GM23338 (cell line): ENCODE data around the gene ZNF474. TPM values are rescaled to one million over a fixed set of nuclear protein-coding genes. Genes with fewer than 3 reads are reported as not detected.

ENCODE experiments used
- ATAC-seq: fragments of 200-7000 bp; cut with Tn5 transposase; 3 replicates; pipeline ENCODE4 v1.9.1; 2020
- DNase-seq: peaks from one replicate; pipeline ENCODE4 v3.0.0-alpha.2; 2015; ENCODE audit warnings: low spot score
- H2AFZ ChIP-seq: fragments of 200-600 bp; sonication (generic); 2 replicates; pipeline ENCODE4 v1.8.0; 2016; ENCODE audit warnings: antibody characterized with exemption, mild to moderate bottlenecking, moderate library complexity
- H3F3A ChIP-seq: fragments of 200-600 bp; sonication (generic); replicated peaks from 2 replicates; pipeline ENCODE4 v1.8.0; 2017; ENCODE audit warnings: antibody characterized with exemption, mixed run types, low read depth
- H3K27ac ChIP-seq: fragments of 200-600 bp; sonication (generic); 2 replicates; pipeline ENCODE4 v1.6.1; 2016; ENCODE audit warnings: low read depth
- H3K27me3 ChIP-seq: fragments of 200-600 bp; sonication (generic); 2 replicates; pipeline ENCODE4 v1.8.0; 2016; ENCODE audit warnings: mild to moderate bottlenecking, mixed run types, moderate library complexity; ENCODE audit not compliant: insufficient read depth
- H3K36me3 ChIP-seq: fragments of 200-600 bp; sonication (generic); 2 replicates; pipeline ENCODE4 v1.8.0; 2016; ENCODE audit warnings: mild to moderate bottlenecking; ENCODE audit not compliant: insufficient read depth
- H3K4me1 ChIP-seq: fragments of 200-600 bp; sonication (generic); 2 replicates; pipeline ENCODE4 v1.8.0; 2016; ENCODE audit warnings: mild to moderate bottlenecking, moderate library complexity; ENCODE audit not compliant: insufficient read depth
- H3K4me2 ChIP-seq: fragments of 200-600 bp; sonication (generic); 2 replicates; pipeline ENCODE4 v1.7.1; 2017; ENCODE audit warnings: mixed run types
- H3K4me3 ChIP-seq: fragments of 200-600 bp; sonication (generic); 2 replicates; pipeline ENCODE4 v1.6.1; 2016; ENCODE audit warnings: mixed run types
- H3K79me2 ChIP-seq: fragments of 200-600 bp; sonication (generic); replicated peaks from 2 replicates; pipeline ENCODE4 v1.8.0; 2017; ENCODE audit warnings: mild to moderate bottlenecking; ENCODE audit not compliant: insufficient read depth
- H3K9me2 ChIP-seq: fragments of 200-600 bp; sonication (generic); 2 replicates; pipeline ENCODE4 v1.8.0; 2017; ENCODE audit not compliant: insufficient read depth
- H4K20me1 ChIP-seq: fragments of 200-600 bp; sonication (generic); replicated peaks from 2 replicates; pipeline ENCODE4 v1.8.0; 2017; ENCODE audit warnings: mild to moderate bottlenecking; ENCODE audit not compliant: insufficient read depth
- H3K27ac Mint-ChIP-seq: 2 replicates; pipeline ENCODE4 v1.8.0; 2020; ENCODE audit warnings: inconsistent platforms, mild to moderate bottlenecking, moderate library complexity, mixed read lengths
- H3K27me3 Mint-ChIP-seq: 3 replicates; pipeline ENCODE4 v1.8.0; 2022; ENCODE audit warnings: low read depth, mild to moderate bottlenecking, moderate library complexity, mixed read lengths, inconsistent platforms; ENCODE audit not compliant: insufficient read depth, poor library complexity
- H3K36me3 Mint-ChIP-seq: 3 replicates; pipeline ENCODE4 v1.8.0; 2021; ENCODE audit warnings: low read depth, mild to moderate bottlenecking, inconsistent platforms, moderate library complexity, mixed read lengths
- H3K4me1 Mint-ChIP-seq: 3 replicates; pipeline ENCODE4 v1.8.0; 2020; ENCODE audit warnings: mild to moderate bottlenecking, inconsistent platforms, mixed read lengths
- H3K4me3 Mint-ChIP-seq: 3 replicates; pipeline ENCODE4 v1.8.0; 2021; ENCODE audit warnings: moderate library complexity, mild to moderate bottlenecking, inconsistent platforms, mixed read lengths
- H3K9me3 Mint-ChIP-seq: 3 replicates; pipeline ENCODE4 v1.8.0; 2020; ENCODE audit warnings: moderate library complexity, mild to moderate bottlenecking, inconsistent platforms, mixed read lengths
- EZH2phosphoT487 ChIP-seq: fragments of 200-600 bp; sonication (generic); IDR thresholded peaks from one replicate; pipeline ENCODE4 v1.8.1; 2018; ENCODE audit warnings: antibody characterized with exemption; ENCODE audit not compliant: unreplicated experiment
- NANOG ChIP-seq: IDR thresholded peaks from 2 replicates; pipeline ENCODE4 v1.6.1; 2016; ENCODE audit warnings: antibody characterized with exemption, borderline replicate concordance
- POLR2AphosphoS5 ChIP-seq: IDR thresholded peaks from 2 replicates; pipeline ENCODE4 v1.6.1; 2016; ENCODE audit warnings: antibody characterized with exemption, low read depth
- STAT1 ChIP-seq: IDR thresholded peaks from one replicate; pipeline ENCODE4 v1.6.1; 2016; ENCODE audit warnings: antibody characterized with exemption; ENCODE audit not compliant: unreplicated experiment
- polyA plus RNA-seq: library from polyadenylated mRNA; unstranded; fragments of >200 nt; fragmentation: Nextera tagmentation; extraction: Ambion mirVana; gene quantifications from 2 replicates; pipeline ENCODE4 v1.2.1, GENCODE V29; 2016
- total RNA-seq: library from RNA; depleted of rRNA; stranded (reverse); fragments of >200 nt; shearing (Covaris generic); gene quantifications from 2 replicates; pipeline ENCODE4 v1.2.3, GENCODE V29; 2014
- TF ChIP-seq, protein P1 (sequence below): IDR thresholded peaks from one replicate; pipeline ENCODE4 v1.6.1; 2018; ENCODE audit warnings: antibody characterized with exemption; ENCODE audit not compliant: unreplicated experiment
- TF ChIP-seq, protein P2 (sequence below), 2 experiments: fragments of 200-600 bp in 1 of 2; sonication (generic) in 1 of 2; conservative IDR thresholded peaks; 2 replicates each; pipeline versions ENCODE4 v1.5.1 to v1.6.1; 2016 to 2017; ENCODE audit warnings: antibody characterized with exemption in 2 of 2, low read depth in 2 of 2, mild to moderate bottlenecking in 2 of 2, moderate library complexity in 1 of 2
- TF ChIP-seq, protein P3 (sequence below): fragments of 250-450 bp; sonication (Bioruptor Pico); IDR thresholded peaks from 2 replicates; pipeline ENCODE4 v1.5.0; 2020; ENCODE audit warnings: mild to moderate bottlenecking, moderate library complexity

Gene ZNF474
- total and polyA plus RNA-seq, 2 experiments from 2014 or later = 0.59 TPM; not detected in 1

DNA sequence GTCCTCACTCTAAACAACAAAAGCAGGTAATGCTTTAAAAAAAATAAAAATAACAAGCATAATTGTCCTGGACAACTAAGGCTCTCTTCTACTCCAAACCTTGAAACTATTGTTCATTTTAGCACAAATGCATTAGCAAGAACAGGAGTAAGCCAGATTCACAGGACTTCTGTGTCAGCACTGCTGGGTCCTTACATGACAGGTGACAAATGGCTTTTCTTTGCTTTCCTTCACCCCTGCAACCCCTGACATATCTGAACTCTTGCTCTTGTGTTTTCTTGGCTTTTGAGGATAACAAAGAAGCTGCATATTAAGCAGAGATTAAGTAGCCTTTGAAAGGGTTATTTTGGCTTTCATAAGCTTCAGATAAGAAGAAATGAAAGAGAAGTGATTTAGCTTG lies 71.1 kb downstream of the ZNF474 start:
- Histone ChIP-seq H3K27me3 (no peaks in the 10 kb centered on the region), H3K4me1 (no peaks in the 10 kb centered on the region), H3K9me2 (no peaks in the 10 kb centered on the region), H3K36me3 (no peaks in the 10 kb centered on the region), H2AFZ (no peak overlapping the region), H4K20me1 (no peaks in the 10 kb centered on the region), H3K4me3 (no peak overlapping the region), H3K27ac (no peak overlapping the region), H3K79me2 (no peaks in the 10 kb centered on the region), H3F3A (no peaks in the 10 kb centered on the region), H3K4me2 (no peak overlapping the region)
- Mint-ChIP-seq H3K4me3 (no peak overlapping the region), H3K9me3 (no peaks in the 10 kb centered on the region), H3K27ac (no peak overlapping the region), H3K27me3 (no peaks in the 10 kb centered on the region), H3K4me1 (no peaks in the 10 kb centered on the region; the same call in 2 of the 3 replicates), H3K36me3 (no peaks in the 10 kb centered on the region)
- DNase-seq (no peak), ATAC-seq (no peak)
- TF ChIP-seq POLR2AphosphoS5 = no peak

DNA sequence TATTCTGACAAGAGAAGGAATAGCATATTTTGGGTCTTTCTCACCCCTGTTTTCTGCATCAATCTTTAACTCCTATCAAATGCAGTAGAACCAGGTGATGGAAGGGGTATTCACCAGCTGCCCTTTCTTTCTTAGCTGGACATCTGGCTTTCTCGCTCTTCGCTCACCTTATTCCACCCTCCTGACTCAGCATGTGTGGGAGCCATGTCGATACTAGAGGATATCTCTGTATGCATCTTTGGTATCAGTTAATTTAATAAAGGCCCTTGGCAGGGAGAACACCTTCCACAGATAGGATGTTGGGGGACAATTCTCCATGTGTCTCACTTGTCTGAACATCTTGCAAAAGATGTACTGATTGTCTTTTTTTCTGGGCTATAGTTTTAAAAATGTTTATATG lies 71.5 kb downstream of the ZNF474 start:
- Histone ChIP-seq H3K79me2 (no peaks in the 10 kb centered on the region), H3K27ac (no peak overlapping the region), H3K4me2 (no peak overlapping the region), H4K20me1 (no peaks in the 10 kb centered on the region), H3K4me3 (no peak overlapping the region), H3F3A (no peaks in the 10 kb centered on the region), H3K4me1 (no peaks in the 10 kb centered on the region), H3K36me3 (no peaks in the 10 kb centered on the region), H3K9me2 (0 out of 2 replicates have a peak, but pooled peaks cover 1% of the 10 kb centered on the region), H3K27me3 (no peaks in the 10 kb centered on the region), H2AFZ (no peak overlapping the region)
- H3K4me3 Mint-ChIP-seq = no peak overlapping the region
- H3K9me3 Mint-ChIP-seq = no peaks in the 10 kb centered on the region
- H3K36me3 Mint-ChIP-seq = no peaks in the 10 kb centered on the region
- no peaks in the 10 kb centered on the region for H3K27me3 Mint-ChIP-seq
- no peak overlapping the region for H3K27ac Mint-ChIP-seq
- H3K4me1 Mint-ChIP-seq = no peaks in the 10 kb centered on the region; the same call in 2 of the 3 replicates
- DNase-seq (no peak), ATAC-seq (no peak)
- TF ChIP-seq STAT1 = no peak
- TF ChIP-seq POLR2AphosphoS5 = no peak
- TF ChIP-seq, protein P1, sequence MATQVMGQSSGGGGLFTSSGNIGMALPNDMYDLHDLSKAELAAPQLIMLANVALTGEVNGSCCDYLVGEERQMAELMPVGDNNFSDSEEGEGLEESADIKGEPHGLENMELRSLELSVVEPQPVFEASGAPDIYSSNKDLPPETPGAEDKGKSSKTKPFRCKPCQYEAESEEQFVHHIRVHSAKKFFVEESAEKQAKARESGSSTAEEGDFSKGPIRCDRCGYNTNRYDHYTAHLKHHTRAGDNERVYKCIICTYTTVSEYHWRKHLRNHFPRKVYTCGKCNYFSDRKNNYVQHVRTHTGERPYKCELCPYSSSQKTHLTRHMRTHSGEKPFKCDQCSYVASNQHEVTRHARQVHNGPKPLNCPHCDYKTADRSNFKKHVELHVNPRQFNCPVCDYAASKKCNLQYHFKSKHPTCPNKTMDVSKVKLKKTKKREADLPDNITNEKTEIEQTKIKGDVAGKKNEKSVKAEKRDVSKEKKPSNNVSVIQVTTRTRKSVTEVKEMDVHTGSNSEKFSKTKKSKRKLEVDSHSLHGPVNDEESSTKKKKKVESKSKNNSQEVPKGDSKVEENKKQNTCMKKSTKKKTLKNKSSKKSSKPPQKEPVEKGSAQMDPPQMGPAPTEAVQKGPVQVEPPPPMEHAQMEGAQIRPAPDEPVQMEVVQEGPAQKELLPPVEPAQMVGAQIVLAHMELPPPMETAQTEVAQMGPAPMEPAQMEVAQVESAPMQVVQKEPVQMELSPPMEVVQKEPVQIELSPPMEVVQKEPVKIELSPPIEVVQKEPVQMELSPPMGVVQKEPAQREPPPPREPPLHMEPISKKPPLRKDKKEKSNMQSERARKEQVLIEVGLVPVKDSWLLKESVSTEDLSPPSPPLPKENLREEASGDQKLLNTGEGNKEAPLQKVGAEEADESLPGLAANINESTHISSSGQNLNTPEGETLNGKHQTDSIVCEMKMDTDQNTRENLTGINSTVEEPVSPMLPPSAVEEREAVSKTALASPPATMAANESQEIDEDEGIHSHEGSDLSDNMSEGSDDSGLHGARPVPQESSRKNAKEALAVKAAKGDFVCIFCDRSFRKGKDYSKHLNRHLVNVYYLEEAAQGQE = no peak
- TF ChIP-seq, protein P2, sequence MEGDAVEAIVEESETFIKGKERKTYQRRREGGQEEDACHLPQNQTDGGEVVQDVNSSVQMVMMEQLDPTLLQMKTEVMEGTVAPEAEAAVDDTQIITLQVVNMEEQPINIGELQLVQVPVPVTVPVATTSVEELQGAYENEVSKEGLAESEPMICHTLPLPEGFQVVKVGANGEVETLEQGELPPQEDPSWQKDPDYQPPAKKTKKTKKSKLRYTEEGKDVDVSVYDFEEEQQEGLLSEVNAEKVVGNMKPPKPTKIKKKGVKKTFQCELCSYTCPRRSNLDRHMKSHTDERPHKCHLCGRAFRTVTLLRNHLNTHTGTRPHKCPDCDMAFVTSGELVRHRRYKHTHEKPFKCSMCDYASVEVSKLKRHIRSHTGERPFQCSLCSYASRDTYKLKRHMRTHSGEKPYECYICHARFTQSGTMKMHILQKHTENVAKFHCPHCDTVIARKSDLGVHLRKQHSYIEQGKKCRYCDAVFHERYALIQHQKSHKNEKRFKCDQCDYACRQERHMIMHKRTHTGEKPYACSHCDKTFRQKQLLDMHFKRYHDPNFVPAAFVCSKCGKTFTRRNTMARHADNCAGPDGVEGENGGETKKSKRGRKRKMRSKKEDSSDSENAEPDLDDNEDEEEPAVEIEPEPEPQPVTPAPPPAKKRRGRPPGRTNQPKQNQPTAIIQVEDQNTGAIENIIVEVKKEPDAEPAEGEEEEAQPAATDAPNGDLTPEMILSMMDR (conservative IDR thresholded peaks at IDR 0.05; ENCODE audit: low read depth in 2 of 2) = no peak
- TF ChIP-seq, protein P3, sequence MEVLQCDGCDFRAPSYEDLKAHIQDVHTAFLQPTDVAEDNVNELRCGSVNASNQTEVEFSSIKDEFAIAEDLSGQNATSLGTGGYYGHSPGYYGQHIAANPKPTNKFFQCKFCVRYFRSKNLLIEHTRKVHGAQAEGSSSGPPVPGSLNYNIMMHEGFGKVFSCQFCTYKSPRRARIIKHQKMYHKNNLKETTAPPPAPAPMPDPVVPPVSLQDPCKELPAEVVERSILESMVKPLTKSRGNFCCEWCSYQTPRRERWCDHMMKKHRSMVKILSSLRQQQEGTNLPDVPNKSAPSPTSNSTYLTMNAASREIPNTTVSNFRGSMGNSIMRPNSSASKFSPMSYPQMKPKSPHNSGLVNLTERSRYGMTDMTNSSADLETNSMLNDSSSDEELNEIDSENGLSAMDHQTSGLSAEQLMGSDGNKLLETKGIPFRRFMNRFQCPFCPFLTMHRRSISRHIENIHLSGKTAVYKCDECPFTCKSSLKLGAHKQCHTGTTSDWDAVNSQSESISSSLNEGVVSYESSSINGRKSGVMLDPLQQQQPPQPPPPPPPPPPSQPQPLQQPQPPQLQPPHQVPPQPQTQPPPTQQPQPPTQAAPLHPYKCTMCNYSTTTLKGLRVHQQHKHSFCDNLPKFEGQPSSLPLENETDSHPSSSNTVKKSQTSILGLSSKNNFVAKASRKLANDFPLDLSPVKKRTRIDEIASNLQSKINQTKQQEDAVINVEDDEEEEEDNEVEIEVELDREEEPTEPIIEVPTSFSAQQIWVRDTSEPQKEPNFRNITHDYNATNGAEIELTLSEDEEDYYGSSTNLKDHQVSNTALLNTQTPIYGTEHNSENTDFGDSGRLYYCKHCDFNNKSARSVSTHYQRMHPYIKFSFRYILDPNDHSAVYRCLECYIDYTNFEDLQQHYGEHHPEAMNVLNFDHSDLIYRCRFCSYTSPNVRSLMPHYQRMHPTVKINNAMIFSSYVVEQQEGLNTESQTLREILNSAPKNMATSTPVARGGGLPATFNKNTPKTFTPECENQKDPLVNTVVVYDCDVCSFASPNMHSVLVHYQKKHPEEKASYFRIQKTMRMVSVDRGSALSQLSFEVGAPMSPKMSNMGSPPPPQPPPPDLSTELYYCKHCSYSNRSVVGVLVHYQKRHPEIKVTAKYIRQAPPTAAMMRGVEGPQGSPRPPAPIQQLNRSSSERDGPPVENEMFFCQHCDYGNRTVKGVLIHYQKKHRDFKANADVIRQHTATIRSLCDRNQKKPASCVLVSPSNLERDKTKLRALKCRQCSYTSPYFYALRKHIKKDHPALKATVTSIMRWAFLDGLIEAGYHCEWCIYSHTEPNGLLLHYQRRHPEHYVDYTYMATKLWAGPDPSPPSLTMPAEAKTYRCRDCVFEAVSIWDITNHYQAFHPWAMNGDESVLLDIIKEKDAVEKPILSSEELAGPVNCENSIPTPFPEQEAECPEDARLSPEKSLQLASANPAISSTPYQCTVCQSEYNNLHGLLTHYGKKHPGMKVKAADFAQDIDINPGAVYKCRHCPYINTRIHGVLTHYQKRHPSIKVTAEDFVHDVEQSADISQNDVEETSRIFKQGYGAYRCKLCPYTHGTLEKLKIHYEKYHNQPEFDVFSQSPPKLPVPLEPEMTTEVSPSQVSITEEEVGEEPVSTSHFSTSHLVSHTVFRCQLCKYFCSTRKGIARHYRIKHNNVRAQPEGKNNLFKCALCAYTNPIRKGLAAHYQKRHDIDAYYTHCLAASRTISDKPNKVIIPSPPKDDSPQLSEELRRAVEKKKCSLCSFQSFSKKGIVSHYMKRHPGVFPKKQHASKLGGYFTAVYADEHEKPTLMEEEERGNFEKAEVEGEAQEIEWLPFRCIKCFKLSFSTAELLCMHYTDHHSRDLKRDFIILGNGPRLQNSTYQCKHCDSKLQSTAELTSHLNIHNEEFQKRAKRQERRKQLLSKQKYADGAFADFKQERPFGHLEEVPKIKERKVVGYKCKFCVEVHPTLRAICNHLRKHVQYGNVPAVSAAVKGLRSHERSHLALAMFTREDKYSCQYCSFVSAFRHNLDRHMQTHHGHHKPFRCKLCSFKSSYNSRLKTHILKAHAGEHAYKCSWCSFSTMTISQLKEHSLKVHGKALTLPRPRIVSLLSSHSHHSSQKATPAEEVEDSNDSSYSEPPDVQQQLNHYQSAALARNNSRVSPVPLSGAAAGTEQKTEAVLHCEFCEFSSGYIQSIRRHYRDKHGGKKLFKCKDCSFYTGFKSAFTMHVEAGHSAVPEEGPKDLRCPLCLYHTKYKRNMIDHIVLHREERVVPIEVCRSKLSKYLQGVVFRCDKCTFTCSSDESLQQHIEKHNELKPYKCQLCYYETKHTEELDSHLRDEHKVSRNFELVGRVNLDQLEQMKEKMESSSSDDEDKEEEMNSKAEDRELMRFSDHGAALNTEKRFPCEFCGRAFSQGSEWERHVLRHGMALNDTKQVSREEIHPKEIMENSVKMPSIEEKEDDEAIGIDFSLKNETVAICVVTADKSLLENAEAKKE (CRISPR knock-in tag) = no peak
- TF ChIP-seq NANOG = no peak
- no peak for TF ChIP-seq EZH2phosphoT487
